ENCODE measurements around the gene SMARCB1. TPM values are rescaled to one million over a fixed set of nuclear protein-coding genes. Genes with fewer than 3 reads are reported as not detected.

The SMARCB1 gene
- total and polyA plus RNA-seq, 12 donors, result 41.3 to 95.5 (median 76.8) TPM

DNA sequence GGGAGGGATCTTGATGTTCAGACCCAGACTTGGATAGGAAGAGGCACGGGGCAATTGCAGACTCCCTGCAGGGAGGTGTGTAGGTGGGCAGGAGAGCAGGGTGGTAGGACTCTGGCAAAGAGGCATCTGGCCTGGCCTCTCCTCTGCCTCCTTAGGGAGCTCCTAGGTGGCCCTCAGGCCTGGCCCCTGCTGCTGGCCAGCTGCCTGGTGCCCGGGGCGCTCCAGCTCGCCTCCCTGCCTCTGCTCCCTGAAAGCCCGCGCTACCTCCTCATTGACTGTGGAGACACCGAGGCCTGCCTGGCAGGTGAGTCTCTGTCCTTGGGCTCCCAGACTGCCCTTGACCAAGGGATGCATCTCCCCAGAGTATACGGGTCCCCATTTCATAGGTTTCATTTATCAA lies 90.8 kb downstream of the SMARCB1 start:
- no peak for DNase-seq
- Histone ChIP-seq H3K27ac (no peak overlapping the region), H3K4me1 (replicated peaks in 1 of 2) (no peaks in the 10 kb centered on the region), H3K9me3 (replicated peaks in 1 of 3) (no peaks in the 10 kb centered on the region), H3K36me3 (replicated peaks in 1 of 2) (peaks cover 0 to 4% of the 10 kb centered on the region in 2 donors), H3K27me3 (no peaks in the 10 kb centered on the region), H3K4me3 (no peak overlapping the region)
- intact Hi-C loops (cut with DNase I), result no loop called here
- 88 to 97% (median 95%) methylated on average over 5 to 8 of the region's 8 CpGs for WGBS, 4 donors
- TF ChIP-seq, protein P1, sequence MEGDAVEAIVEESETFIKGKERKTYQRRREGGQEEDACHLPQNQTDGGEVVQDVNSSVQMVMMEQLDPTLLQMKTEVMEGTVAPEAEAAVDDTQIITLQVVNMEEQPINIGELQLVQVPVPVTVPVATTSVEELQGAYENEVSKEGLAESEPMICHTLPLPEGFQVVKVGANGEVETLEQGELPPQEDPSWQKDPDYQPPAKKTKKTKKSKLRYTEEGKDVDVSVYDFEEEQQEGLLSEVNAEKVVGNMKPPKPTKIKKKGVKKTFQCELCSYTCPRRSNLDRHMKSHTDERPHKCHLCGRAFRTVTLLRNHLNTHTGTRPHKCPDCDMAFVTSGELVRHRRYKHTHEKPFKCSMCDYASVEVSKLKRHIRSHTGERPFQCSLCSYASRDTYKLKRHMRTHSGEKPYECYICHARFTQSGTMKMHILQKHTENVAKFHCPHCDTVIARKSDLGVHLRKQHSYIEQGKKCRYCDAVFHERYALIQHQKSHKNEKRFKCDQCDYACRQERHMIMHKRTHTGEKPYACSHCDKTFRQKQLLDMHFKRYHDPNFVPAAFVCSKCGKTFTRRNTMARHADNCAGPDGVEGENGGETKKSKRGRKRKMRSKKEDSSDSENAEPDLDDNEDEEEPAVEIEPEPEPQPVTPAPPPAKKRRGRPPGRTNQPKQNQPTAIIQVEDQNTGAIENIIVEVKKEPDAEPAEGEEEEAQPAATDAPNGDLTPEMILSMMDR (IDR thresholded peaks at IDR 0.05), result no peak
- TF ChIP-seq POLR2A (IDR thresholded peaks at IDR 0.05), result no peak

DNA sequence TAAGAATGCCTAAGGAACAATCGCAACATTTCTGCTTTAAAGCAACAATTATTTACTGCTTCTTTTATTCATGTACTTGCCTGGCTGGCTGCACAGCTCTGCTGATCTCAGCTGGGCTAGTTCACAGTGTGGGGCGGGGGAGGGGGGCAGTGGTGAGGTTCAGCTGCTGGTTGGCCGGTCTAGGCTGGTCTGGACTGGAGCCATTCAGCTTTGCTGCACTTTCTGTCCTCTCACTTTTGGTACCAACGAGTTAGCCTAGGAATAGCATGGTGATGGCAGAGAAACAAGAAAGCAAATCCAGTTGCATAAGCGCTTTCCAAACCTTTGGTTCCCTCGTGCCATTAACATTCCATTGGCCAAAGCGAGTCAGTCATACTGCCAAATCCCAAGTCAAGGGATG lies 91.5 kb downstream of the SMARCB1 start:
- no peak for DNase-seq
- Histone ChIP-seq H3K4me3 (no peak overlapping the region), H3K4me1 (replicated peaks in 1 of 2) (no peaks in the 10 kb centered on the region), H3K9me3 (replicated peaks in 1 of 3) (no peaks in the 10 kb centered on the region), H3K27ac (no peak overlapping the region), H3K27me3 (no peaks in the 10 kb centered on the region), H3K36me3 (replicated peaks in 1 of 2) (peaks cover 0 to 4% of the 10 kb centered on the region in 2 donors)
- TF ChIP-seq, protein P1 (IDR thresholded peaks at IDR 0.05), result no peak
- TF ChIP-seq POLR2A (IDR thresholded peaks at IDR 0.05), result no peak
- intact Hi-C loops (cut with DNase I), result no loop called here
- WGBS, 4 donors, result 87 to 94% (median 92%) methylated on average over 7 of the region's 7 CpGs

GRCh38 chr22:23882370-23882769 lies 95.6 kb downstream of the SMARCB1 start:
- Histone ChIP-seq H3K27ac (no peak overlapping the region), H3K4me3 (no peak overlapping the region), H3K9me3 (replicated peaks in 1 of 3) (no peaks in the 10 kb centered on the region), H3K27me3 (no peaks in the 10 kb centered on the region), H3K4me1 (replicated peaks in 1 of 2) (no peaks in the 10 kb centered on the region), H3K36me3 (replicated peaks in 1 of 2) (no peaks in the 10 kb centered on the region)
- no peak for TF ChIP-seq POLR2A (IDR thresholded peaks at IDR 0.05)
- 84 to 95% (median 90%) methylated on average over 13 to 20 of the region's 20 CpGs for WGBS, 4 donors
- intact Hi-C loops (cut with DNase I), result no loop called here
- no peak for DNase-seq

DNA sequence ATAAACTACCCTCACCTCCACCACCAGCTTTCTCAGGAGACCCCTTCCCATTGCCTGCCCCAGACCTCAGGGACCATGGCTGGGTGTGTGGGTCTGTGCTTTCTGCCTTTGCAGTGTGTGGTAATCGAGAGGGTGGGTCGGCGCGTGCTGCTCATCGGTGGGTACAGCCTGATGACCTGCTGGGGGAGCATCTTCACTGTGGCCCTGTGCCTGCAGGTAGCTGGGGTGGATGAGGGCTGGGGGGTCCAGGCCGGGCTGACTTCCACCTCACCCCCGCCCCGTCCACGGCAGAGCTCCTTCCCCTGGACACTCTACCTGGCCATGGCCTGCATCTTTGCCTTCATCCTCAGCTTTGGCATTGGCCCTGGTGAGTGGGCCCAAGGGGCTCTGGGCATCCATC lies 96.9 kb downstream of the SMARCB1 start:
- WGBS, 4 donors, result 90 to 97% (median 95%) methylated on average over 2 to 9 of the region's 9 CpGs
- Histone ChIP-seq H3K9me3 (replicated peaks in 1 of 3) (no peaks in the 10 kb centered on the region), H3K4me1 (replicated peaks in 1 of 2) (peaks cover 6 to 9% of the 10 kb centered on the region in 2 donors), H3K4me3 (no peak overlapping the region), H3K27me3 (no peaks in the 10 kb centered on the region), H3K36me3 (replicated peaks in 1 of 2) (no peaks in the 10 kb centered on the region), H3K27ac (no peak overlapping the region)
- no peak for DNase-seq
- intact Hi-C loops (cut with DNase I), result no loop called here
- TF ChIP-seq POLR2A (IDR thresholded peaks at IDR 0.05), result no peak
- TF ChIP-seq, protein P1 (IDR thresholded peaks at IDR 0.05), result no peak

- no peak overlapping the region for H3K4me3 ChIP-seq
- no peaks in the 10 kb centered on the region for H3K9me3 ChIP-seq (replicated peaks in 1 of 3)
- H3K27me3 ChIP-seq, result no peaks in the 10 kb centered on the region
- intact Hi-C loops (cut with DNase I), result no loop called here
- TF ChIP-seq, protein P1 (IDR thresholded peaks at IDR 0.05), result no peak
- no peak for TF ChIP-seq POLR2A (IDR thresholded peaks at IDR 0.05)
- no peak for DNase-seq
- H3K36me3 ChIP-seq (replicated peaks in 1 of 2), result no peaks in the 10 kb centered on the region
- no peak overlapping the region for H3K27ac ChIP-seq
- H3K4me1 ChIP-seq (replicated peaks in 1 of 2), result peaks cover 7 to 10% of the 10 kb centered on the region in 2 donors
- WGBS, 4 donors, result 82 to 97% (median 96%) methylated on average over 6 to 9 of the region's 9 CpGs; no CpG with 5 or more reads in 1 of the 4 donors
Observed at GRCh38 chr22:23884140-23884539, 97.4 kb downstream of the SMARCB1 start.
